GDM1 (cell line): Measurements from ENCODE around the gene PILRA.
A peak's percentile ranks its signal among the peaks of the same experiment; 100 is the strongest.
"Not testable (repeated sequence)": the region's sequence is repeated elsewhere in the genome, so short reads cannot be mapped to it uniquely, and the experiment has no call there.

Experiments
- DNase-seq: peaks from one replicate; lab custom pipeline; 2025; lab: John Stamatoyannopoulos, UW

The PILRA gene

GRCh38 chr7:100380196-100380595 lies 6.9 kb downstream of the PILRA start:
- DNase-seq: no peak

- not testable (repeated sequence) for DNase-seq
Measured at GRCh38 chr7:100381531-100382233, 8.4 kb downstream of the PILRA start.

- DNase-seq: not testable (repeated sequence)
Measured at GRCh38 chr7:100382234-100382853, 9.1 kb downstream of the PILRA start.

GRCh38 chr7:100384628-100385294 lies 11.5 kb downstream of the PILRA start:
- DNase-seq: no peak

- no peak for DNase-seq
Measured at GRCh38 chr7:100386940-100387339, 13.7 kb downstream of the PILRA start.

- no peak for DNase-seq
Measured at GRCh38 chr7:100387695-100388094, 14.4 kb downstream of the PILRA start.

GRCh38 chr7:100389437-100390088 lies 16.3 kb downstream of the PILRA start:
- DNase-seq: no peak

- DNase-seq: no peak
Measured at GRCh38 chr7:100390286-100391009, 17.2 kb downstream of the PILRA start.

- DNase-seq: no peak
Measured at GRCh38 chr7:100393233-100393905, 20.1 kb downstream of the PILRA start.

GRCh38 chr7:100394077-100394476 lies 20.8 kb downstream of the PILRA start:
- no peak for DNase-seq

- DNase-seq: no peak
Measured at GRCh38 chr7:100396421-100396982, 23.2 kb downstream of the PILRA start.

GRCh38 chr7:100397315-100398081 lies 24.2 kb downstream of the PILRA start:
- DNase-seq: no peak

- no peak for DNase-seq
Measured at GRCh38 chr7:100398239-100398638, 25.0 kb downstream of the PILRA start.

GRCh38 chr7:100400041-100400440 lies 26.8 kb downstream of the PILRA start:
- DNase-seq: no peak

- DNase-seq: peak; percentile 16
Measured at GRCh38 chr7:100400656-100401055, 27.4 kb downstream of the PILRA start.

- no peak for DNase-seq
Measured at GRCh38 chr7:100401811-100402210, 28.5 kb downstream of the PILRA start.

GRCh38 chr7:100402241-100402640 lies 29.0 kb downstream of the PILRA start:
- DNase-seq: no peak

GRCh38 chr7:100406767-100407166 lies 33.5 kb downstream of the PILRA start:
- DNase-seq: no peak

- peak; percentile 48 for DNase-seq
Measured at GRCh38 chr7:100407285-100408180, 34.2 kb downstream of the PILRA start.
